GM19099 (cell line): Measurements from ENCODE around the gene MAL.

Source experiments
- POLR2A ChIP-seq: IDR thresholded peaks from 3 replicates; pipeline ENCODE4 v1.6.1; 2011; ENCODE audit warnings: low read depth; ENCODE audit not compliant: insufficient read length; ENCODE audit errors: extremely low read depth

Gene MAL

GRCh38 chr2:95068256-95068655 lies 42.7 kb downstream of the MAL start:
- TF ChIP-seq POLR2A, result no peak

- TF ChIP-seq POLR2A, result no peak
Observed at GRCh38 chr2:95069465-95069864, 44.0 kb downstream of the MAL start.

- TF ChIP-seq POLR2A, result no peak
Observed at GRCh38 chr2:95071856-95072255, 46.3 kb downstream of the MAL start.

- no peak for TF ChIP-seq POLR2A
Observed at GRCh38 chr2:95072424-95072823, 46.9 kb downstream of the MAL start.

GRCh38 chr2:95073856-95074662 lies 48.6 kb downstream of the MAL start:
- no peak for TF ChIP-seq POLR2A

GRCh38 chr2:95074663-95075439 lies 49.3 kb downstream of the MAL start:
- TF ChIP-seq POLR2A, result no peak

GRCh38 chr2:95075440-95076132 lies 50.1 kb downstream of the MAL start:
- no peak for TF ChIP-seq POLR2A

- no peak for TF ChIP-seq POLR2A
Observed at GRCh38 chr2:95076705-95077529, 51.4 kb downstream of the MAL start.

GRCh38 chr2:95077530-95077825 lies 52.0 kb downstream of the MAL start:
- TF ChIP-seq POLR2A, result no peak

GRCh38 chr2:95077861-95078603 lies 52.5 kb downstream of the MAL start:
- TF ChIP-seq POLR2A, result no peak

- TF ChIP-seq POLR2A, result no peak
Observed at GRCh38 chr2:95079199-95079683, 53.7 kb downstream of the MAL start.

- TF ChIP-seq POLR2A, result no peak
Observed at GRCh38 chr2:95082477-95082876, 57.0 kb downstream of the MAL start.

GRCh38 chr2:95086017-95086416 lies 60.5 kb downstream of the MAL start:
- TF ChIP-seq POLR2A, result no peak

GRCh38 chr2:95087379-95087778 lies 61.9 kb downstream of the MAL start:
- TF ChIP-seq POLR2A, result no peak
